Kidney (tissue), 14 donors: ENCODE results near the gene OTOG. TPM values are rescaled to one million over a fixed set of nuclear protein-coding genes. Genes with fewer than 3 reads are reported as not detected.

Experiments
- DNase-seq, 5 donors: peaks; one replicate each; pipeline ENCODE4 v3.0.0-alpha.2; 2013 to 2020
- FAIRE-seq: peaks from 2 replicates; lab custom pipeline; 2012; peaks lifted over from hg19 to GRCh38; lab: Jason Lieb, UNC
- H3K27ac ChIP-seq, 2 donors: one replicate each; pipeline ENCODE4 v1.7.0; 2013; ENCODE audit warnings: low read depth in 2 of 2, low read length in 2 of 2, inconsistent platforms in 1 of 2
- H3K27me3 ChIP-seq: one replicate; pipeline ENCODE4 v1.7.1; 2013; ENCODE audit warnings: low read length, inconsistent platforms; ENCODE audit not compliant: control insufficient read depth, insufficient read depth
- H3K36me3 ChIP-seq, 3 donors: one replicate each; pipeline versions ENCODE4 v1.7.0 to v1.7.1; 2013; ENCODE audit warnings: low read length in 3 of 3, control low read depth in 1 of 3, inconsistent platforms in 1 of 3; ENCODE audit not compliant: insufficient read depth in 3 of 3, control insufficient read depth in 2 of 3
- H3K4me1 ChIP-seq, 3 donors: one replicate each; pipeline versions ENCODE4 v1.7.0 to v1.7.1; 2013; ENCODE audit warnings: low read length in 3 of 3, inconsistent platforms in 1 of 3, low read depth in 1 of 3; ENCODE audit not compliant: control insufficient read depth in 2 of 3, insufficient read depth in 2 of 3
- H3K4me3 ChIP-seq, 3 donors: one replicate each; pipeline versions ENCODE4 v1.7.0 to v1.8.1; 2013; ENCODE audit warnings: low read length in 3 of 3, control low read depth in 1 of 3, inconsistent platforms in 1 of 3
- H3K9ac ChIP-seq, 3 donors: one replicate each; pipeline versions ENCODE4 v1.7.0 to v1.7.1; 2013; ENCODE audit warnings: low read length in 3 of 3, control low read depth in 1 of 3, inconsistent platforms in 1 of 3
- H3K9me3 ChIP-seq, 3 donors: one replicate each; pipeline versions ENCODE4 v1.7.0 to v1.7.1; 2013; ENCODE audit warnings: low read length in 3 of 3, control low read depth in 1 of 3, inconsistent platforms in 1 of 3; ENCODE audit not compliant: control insufficient read depth in 2 of 3, insufficient read depth in 1 of 3
- intact Hi-C: fragments of 100-400 bp; cut with DNase I; formaldehyde crosslinking; loops from one replicate; pipeline ENCODE4 v1.11.1; 2022
- polyA plus RNA-seq: library from polyadenylated mRNA; stranded (reverse); fragments of 350-450 nt; fragmentation: Illumina TruSeq; extraction: RNeasy Lipid Tissue Mini Kit (QIAGEN cat#74804); gene quantifications from one replicate; pipeline ENCODE4 v1.2.3, GENCODE V29; 2014; ENCODE audit warnings: low read depth, low replicate concordance; ENCODE audit not compliant: insufficient read depth
- total RNA-seq: library from RNA; stranded (reverse); fragmentation: NEBNext Ultra II Directional; extraction: Animal tissue kit (Norgen Biotek cat#: 25700); gene quantifications from one replicate; pipeline ENCODE4 v1.2.1, GENCODE V29; 2021
- TF ChIP-seq, protein P1 (sequence below): IDR thresholded peaks from 3 replicates; pipeline ENCODE4 v1.5.1; 2012; ENCODE audit warnings: mild to moderate bottlenecking, moderate library complexity, borderline replicate concordance; ENCODE audit not compliant: insufficient read depth; ENCODE audit errors: extremely low read depth
- donor health status: control.
- donor health status: control.
- donor health status: control.
- donor health status: control.
- donor health status: control.
- donor health status: DM: yes; HTN: yes; CAD: no.
- donor health status: Normal renal cell carcinoma (clear cell type).

Gene OTOG
- total and polyA plus RNA-seq, 2 donors from 2014 or later, result 0.06 TPM; not detected in 1

DNA sequence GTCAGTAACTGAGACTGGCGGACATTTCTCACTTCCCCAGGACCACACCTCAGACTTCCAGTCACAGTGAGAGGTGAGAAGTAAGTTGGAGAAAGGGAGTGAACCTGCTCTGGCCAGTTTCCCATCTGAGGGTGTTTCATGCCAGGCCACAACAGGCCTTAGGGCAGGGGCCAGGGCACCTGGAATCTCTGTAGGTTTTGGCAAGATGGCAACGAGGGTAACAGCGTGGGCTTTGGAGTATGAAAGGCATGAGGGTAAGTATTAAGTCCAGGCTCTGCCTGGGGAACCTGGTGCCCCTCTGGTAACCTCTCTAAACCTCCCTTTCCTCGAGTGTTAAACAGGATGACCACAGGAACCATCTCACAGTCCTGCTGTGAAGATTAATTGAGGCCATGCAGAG is 41.9 kb upstream of the OTOG start:
- no peaks in the 10 kb centered on the region for H3K9me3 ChIP-seq
- intact Hi-C loops, result no loop called here
- H3K27ac ChIP-seq, result no peak overlapping the region
- no peak overlapping the region for H3K4me3 ChIP-seq
- peaks cover 0 to 9% (median 0%) of the 10 kb centered on the region in 3 donors for H3K4me1 ChIP-seq
- no peak for DNase-seq
- no peak for FAIRE-seq
- no peaks in the 10 kb centered on the region for H3K27me3 ChIP-seq
- no peak overlapping the region for H3K9ac ChIP-seq
- H3K36me3 ChIP-seq, result no peaks in the 10 kb centered on the region
- TF ChIP-seq, protein P1, sequence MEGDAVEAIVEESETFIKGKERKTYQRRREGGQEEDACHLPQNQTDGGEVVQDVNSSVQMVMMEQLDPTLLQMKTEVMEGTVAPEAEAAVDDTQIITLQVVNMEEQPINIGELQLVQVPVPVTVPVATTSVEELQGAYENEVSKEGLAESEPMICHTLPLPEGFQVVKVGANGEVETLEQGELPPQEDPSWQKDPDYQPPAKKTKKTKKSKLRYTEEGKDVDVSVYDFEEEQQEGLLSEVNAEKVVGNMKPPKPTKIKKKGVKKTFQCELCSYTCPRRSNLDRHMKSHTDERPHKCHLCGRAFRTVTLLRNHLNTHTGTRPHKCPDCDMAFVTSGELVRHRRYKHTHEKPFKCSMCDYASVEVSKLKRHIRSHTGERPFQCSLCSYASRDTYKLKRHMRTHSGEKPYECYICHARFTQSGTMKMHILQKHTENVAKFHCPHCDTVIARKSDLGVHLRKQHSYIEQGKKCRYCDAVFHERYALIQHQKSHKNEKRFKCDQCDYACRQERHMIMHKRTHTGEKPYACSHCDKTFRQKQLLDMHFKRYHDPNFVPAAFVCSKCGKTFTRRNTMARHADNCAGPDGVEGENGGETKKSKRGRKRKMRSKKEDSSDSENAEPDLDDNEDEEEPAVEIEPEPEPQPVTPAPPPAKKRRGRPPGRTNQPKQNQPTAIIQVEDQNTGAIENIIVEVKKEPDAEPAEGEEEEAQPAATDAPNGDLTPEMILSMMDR, result no peak

DNA sequence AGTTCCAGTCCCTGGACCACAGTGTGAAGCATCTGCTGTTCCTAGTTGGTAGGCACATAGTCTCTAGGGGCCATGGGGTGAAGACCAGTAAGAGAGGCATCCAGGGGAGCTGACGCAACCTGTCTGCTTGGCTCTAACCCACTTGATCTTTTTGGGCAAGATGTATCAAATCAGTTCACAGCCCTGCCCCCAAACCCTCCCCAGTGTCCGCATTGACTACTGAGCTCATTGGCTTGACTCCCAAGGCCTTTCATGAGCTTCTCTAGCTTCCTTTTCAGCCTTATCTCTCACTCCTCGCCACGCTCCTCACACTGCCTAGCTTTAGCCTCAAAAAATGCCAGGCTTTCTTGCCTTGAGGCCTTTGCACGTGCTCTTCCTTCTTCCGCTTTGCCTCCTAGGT is 40.7 kb upstream of the OTOG start:
- DNase-seq (peak in 1 of 5 donors; percentile 11), FAIRE-seq (no peak)
- H3K9ac ChIP-seq, result no peak overlapping the region
- no peaks in the 10 kb centered on the region for H3K36me3 ChIP-seq
- TF ChIP-seq, protein P1, result no peak
- H3K4me3 ChIP-seq, result no peak overlapping the region
- no peak overlapping the region for H3K27ac ChIP-seq
- no peaks in the 10 kb centered on the region for H3K9me3 ChIP-seq
- peaks cover 0 to 9% (median 0%) of the 10 kb centered on the region in 3 donors for H3K4me1 ChIP-seq
- H3K27me3 ChIP-seq, result no peaks in the 10 kb centered on the region
- intact Hi-C loops, result no loop called here

DNA sequence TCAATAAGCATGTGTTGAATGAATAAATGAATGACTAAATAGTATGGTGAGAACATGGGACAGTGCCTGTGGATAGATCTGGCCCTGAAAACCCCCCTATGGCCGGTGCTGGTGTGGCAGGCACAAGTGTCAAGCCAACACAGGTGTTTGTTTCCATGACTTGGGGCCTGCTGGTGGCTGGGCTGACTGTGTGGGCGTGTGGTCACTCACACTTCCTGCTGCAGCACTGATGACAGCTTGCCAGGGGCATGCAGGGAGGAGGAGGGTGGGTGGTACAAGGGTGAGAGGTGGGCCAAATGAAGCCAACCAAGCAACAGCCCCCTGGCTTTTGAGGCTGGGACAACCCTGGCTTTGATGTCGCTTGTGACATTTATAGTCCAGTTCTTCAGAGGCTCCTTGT is 40.1 kb upstream of the OTOG start:
- no peak overlapping the region for H3K27ac ChIP-seq
- TF ChIP-seq, protein P1, result no peak
- peaks cover 0 to 9% (median 0%) of the 10 kb centered on the region in 3 donors for H3K4me1 ChIP-seq
- no peaks in the 10 kb centered on the region for H3K27me3 ChIP-seq
- no peak for FAIRE-seq
- no peaks in the 10 kb centered on the region for H3K36me3 ChIP-seq
- peak in 1 of 5 donors; percentile 74 for DNase-seq
- H3K9ac ChIP-seq, result no peak overlapping the region
- intact Hi-C loops, result no loop called here
- H3K9me3 ChIP-seq, result no peaks in the 10 kb centered on the region
- no peak overlapping the region for H3K4me3 ChIP-seq

DNA sequence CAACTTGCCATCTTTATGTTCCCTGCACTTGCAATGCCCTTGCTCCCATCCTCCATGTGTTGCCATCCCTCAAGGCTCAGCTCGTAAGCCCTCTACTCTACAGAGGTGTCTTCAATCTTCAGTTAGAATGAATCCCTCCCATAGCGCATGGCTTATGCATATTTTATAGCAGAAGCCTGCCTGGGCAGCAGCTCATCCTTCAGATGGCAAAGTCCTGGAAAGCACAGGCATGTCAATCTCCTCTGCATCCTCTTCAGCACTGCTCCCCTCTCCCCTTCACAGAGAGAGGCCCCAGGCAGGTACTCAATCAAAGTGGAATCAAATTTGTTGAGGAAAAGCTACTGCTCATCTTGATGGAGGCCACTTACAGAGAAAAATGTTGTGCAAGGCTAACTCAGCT is 39.3 kb upstream of the OTOG start:
- Histone ChIP-seq H3K9me3 (no peaks in the 10 kb centered on the region), H3K4me3 (no peak overlapping the region), H3K36me3 (no peaks in the 10 kb centered on the region), H3K9ac (no peak overlapping the region), H3K27ac (no peak overlapping the region), H3K27me3 (no peaks in the 10 kb centered on the region), H3K4me1 (peaks cover 0 to 9% (median 0%) of the 10 kb centered on the region in 3 donors)
- DNase-seq, result peak in 1 of 5 donors; percentile 15
- TF ChIP-seq, protein P1, result no peak
- intact Hi-C loops, result no loop called here
- no peak for FAIRE-seq
